Kidney tubule cell (primary cell): ENCODE measurements around the gene OR6S1.
"Not testable (repeated sequence)": the region's sequence is repeated elsewhere in the genome, so short reads cannot be mapped to it uniquely, and the experiment has no call there.

Experiments
- DNase-seq: peaks from one replicate; pipeline ENCODE4 v3.0.0-alpha.2; 2018; ENCODE audit warnings: low spot score

The OR6S1 gene

GRCh38 chr14:20631023-20631879 lies 10.2 kb downstream of the OR6S1 start:
- peak; percentile 71 for DNase-seq

- peak; percentile 89 for DNase-seq
Measured at GRCh38 chr14:20630340-20631022, 11.0 kb downstream of the OR6S1 start.

- no peak for DNase-seq
Measured at GRCh38 chr14:20628063-20628854, 13.2 kb downstream of the OR6S1 start.

- DNase-seq: no peak
Measured at GRCh38 chr14:20627346-20628027, 14.0 kb downstream of the OR6S1 start.

- DNase-seq: no peak
Measured at GRCh38 chr14:20626274-20626673, 15.2 kb downstream of the OR6S1 start.

GRCh38 chr14:20624495-20625070 lies 16.9 kb downstream of the OR6S1 start:
- peak; percentile 83 for DNase-seq

- no peak for DNase-seq
Measured at GRCh38 chr14:20623798-20624197, 17.7 kb downstream of the OR6S1 start.

- DNase-seq: no peak
Measured at GRCh38 chr14:20622816-20623291, 18.6 kb downstream of the OR6S1 start.

- DNase-seq: no peak
Measured at GRCh38 chr14:20620798-20621478, 20.6 kb downstream of the OR6S1 start.

- DNase-seq: not testable (repeated sequence)
Measured at GRCh38 chr14:20619688-20620087, 21.8 kb downstream of the OR6S1 start.

GRCh38 chr14:20618271-20618749 lies 23.2 kb downstream of the OR6S1 start:
- peak; percentile 75 for DNase-seq

- no peak for DNase-seq
Measured at GRCh38 chr14:20617138-20618003, 24.1 kb downstream of the OR6S1 start.

GRCh38 chr14:20615996-20616395 lies 25.5 kb downstream of the OR6S1 start:
- no peak for DNase-seq

- peak; percentile 55 for DNase-seq
Measured at GRCh38 chr14:20614038-20614840, 27.3 kb downstream of the OR6S1 start.

GRCh38 chr14:20613094-20614037 lies 28.1 kb downstream of the OR6S1 start:
- peak; percentile 100 for DNase-seq

GRCh38 chr14:20612403-20612802 lies 29.1 kb downstream of the OR6S1 start:
- DNase-seq: no peak

GRCh38 chr14:20611277-20611676 lies 30.2 kb downstream of the OR6S1 start:
- DNase-seq: no peak
